GM10266 (cell line): Measurements from ENCODE around the gene IGSF9.
A peak's percentile ranks its signal among the peaks of the same experiment; 100 is the strongest.

ENCODE experiments used
- DNase-seq: peaks from one replicate; pipeline ENCODE4 v3.0.0; 2012; ENCODE audit errors: extremely low spot score
- CTCF ChIP-seq: IDR thresholded peaks from 2 replicates; pipeline ENCODE4 v1.5.1; 2012; ENCODE audit warnings: mild to moderate bottlenecking, low read depth; ENCODE audit not compliant: control insufficient read depth, insufficient read depth; ENCODE audit errors: missing control alignments

IGSF9 gene

GRCh38 chr1:159923203-159924024 is 22.0 kb downstream of the IGSF9 start:
- peak; percentile 83 for DNase-seq
- TF ChIP-seq CTCF = no peak

DNA sequence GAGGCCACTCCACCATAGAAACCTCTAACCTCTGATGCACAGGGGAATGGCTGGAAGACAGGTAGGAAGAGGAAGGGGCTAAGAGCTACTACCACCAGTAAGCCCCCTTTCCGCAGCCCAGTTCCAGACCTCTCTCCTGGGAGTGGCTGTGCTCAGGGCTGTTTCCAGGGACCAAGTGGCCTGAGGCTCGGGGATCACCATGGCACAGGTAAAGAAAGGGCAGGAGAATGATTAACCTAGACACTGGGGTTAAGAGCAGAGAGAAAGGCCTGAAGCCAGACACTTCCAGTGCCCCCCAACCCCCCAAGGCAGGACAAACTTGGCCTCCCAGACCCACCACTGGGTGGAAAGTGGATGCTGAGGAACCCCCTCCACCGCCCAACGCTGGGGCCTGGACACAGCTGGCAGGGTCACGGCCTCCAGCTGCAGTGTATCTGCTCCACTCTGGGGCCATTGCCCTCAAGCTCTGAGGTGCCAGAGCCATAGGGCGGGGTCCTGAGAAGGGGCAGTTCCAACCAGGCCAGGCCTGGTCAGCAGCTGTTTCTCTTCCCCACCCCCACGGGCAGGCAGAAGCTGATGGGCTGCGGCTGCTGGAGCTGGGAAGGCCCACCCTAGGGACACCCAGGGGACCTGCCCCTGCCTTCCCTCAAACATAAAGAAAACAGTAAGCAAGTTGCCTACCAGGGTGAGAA is 22.8 kb downstream of the IGSF9 start:
- DNase-seq = no peak
- TF ChIP-seq CTCF = no peak

DNA sequence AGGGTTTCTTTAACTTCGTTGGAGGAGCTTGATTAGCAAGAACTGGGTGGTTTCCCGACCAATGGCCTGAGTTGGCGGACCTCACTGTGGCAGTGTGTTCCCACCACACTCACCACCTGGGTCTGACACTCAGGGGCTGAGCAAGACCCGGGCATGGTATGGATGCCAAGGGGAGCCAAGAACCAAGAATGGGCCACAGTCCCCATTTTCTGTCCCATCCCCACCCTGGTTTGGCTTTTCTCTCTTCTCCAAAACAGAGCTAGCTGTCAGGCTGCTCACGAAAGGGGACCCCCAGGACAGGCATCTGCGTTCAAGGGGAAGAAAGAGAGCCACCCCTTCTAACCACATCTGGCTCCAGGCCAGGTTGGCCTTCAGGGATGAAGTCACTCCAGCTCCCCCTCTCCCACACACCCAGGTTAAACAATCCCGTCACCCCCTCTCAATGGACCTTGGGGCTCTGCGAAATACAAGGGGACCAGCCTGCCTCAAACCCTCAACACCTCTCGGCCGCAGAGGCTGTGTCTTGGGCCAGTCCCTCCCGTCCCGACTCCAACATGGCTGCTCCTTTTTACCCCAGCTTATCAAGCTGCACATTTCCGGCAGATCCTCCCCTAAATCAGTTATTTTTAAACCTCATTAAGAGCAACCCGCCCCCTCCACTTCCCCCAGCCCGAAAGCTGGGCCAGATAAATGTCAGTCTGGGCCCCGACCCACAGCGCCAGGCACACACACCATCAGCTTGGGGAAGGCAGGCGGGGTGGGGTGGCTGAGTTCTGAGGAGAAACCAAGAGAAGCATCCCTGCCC is 23.5 kb downstream of the IGSF9 start:
- TF ChIP-seq CTCF = no peak
- DNase-seq = no peak

DNA sequence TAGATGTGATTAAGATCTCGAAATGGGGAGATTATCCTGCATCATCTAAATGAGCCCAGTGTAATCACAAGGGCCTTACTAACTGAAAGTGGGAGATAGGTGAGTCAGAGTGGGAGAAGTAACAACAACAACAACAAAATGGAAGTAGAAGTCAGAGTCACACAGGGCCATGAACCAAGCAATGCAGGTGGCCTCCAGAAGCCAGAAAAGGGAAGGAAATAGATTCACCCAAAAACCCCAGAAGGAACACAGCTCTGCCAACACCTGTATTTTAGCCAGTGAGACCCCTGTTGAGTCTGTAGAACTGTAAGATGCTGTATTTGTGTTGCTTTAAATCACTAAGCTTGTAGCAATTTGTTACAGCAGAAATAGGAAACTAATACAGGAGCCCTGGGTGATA is 24.2 kb downstream of the IGSF9 start:
- no peak for TF ChIP-seq CTCF
- DNase-seq = no peak

- DNase-seq = no peak
- TF ChIP-seq CTCF = no peak
Observed at GRCh38 chr1:159920651-159921050, 24.8 kb downstream of the IGSF9 start.

DNA sequence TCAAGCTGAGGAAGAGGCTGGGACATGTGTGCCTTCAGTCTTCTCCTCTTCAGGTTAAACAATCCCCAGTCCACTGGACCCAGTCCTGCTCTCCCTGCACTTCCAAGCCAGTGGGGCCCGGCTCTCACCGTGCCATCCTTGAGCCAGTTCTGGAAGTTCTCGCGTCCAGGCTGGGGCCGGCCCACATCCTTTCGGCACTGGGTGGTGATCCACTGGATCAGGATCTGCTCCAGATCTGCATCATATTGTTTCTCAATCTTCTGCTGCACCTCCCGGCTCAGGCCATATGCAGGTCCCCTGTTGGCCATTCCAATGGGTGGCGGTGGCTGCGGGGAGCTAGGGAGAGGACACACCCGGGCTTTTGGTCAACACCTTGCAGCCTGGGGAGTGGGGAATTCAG is 25.2 kb downstream of the IGSF9 start:
- TF ChIP-seq CTCF = no peak
- no peak for DNase-seq
